ENCODE data around the gene ZDHHC11B.

Gene ZDHHC11B

GRCh38 chr5:673161-673830 is 111.2 kb downstream of the ZDHHC11B start:
- DNase-seq (ENCODE audit: low spot score), result no peak
- no peak for TF ChIP-seq CTCF (IDR thresholded peaks at IDR 0.05; ENCODE audit: extremely low read depth, missing control alignments)

- TF ChIP-seq CTCF (IDR thresholded peaks at IDR 0.05; ENCODE audit: extremely low read depth, missing control alignments), result no peak
- no peak for DNase-seq (ENCODE audit: low spot score)
Measured at GRCh38 chr5:672329-673160, 112.0 kb downstream of the ZDHHC11B start.

GRCh38 chr5:671459-672328 is 112.8 kb downstream of the ZDHHC11B start:
- peak; percentile 82 for TF ChIP-seq CTCF (IDR thresholded peaks at IDR 0.05; ENCODE audit: extremely low read depth, missing control alignments)
- DNase-seq (ENCODE audit: low spot score), result peak; percentile 87

GRCh38 chr5:670396-671270 is 113.9 kb downstream of the ZDHHC11B start:
- no peak for TF ChIP-seq CTCF (IDR thresholded peaks at IDR 0.05; ENCODE audit: extremely low read depth, missing control alignments)
- DNase-seq (ENCODE audit: low spot score), result no peak

- no peak for TF ChIP-seq CTCF (IDR thresholded peaks at IDR 0.05; ENCODE audit: extremely low read depth, missing control alignments)
- no peak for DNase-seq (ENCODE audit: low spot score)
Measured at GRCh38 chr5:669842-670395, 114.6 kb downstream of the ZDHHC11B start.

GRCh38 chr5:669111-669841 is 115.3 kb downstream of the ZDHHC11B start:
- peak; percentile 47 for TF ChIP-seq CTCF (IDR thresholded peaks at IDR 0.05; ENCODE audit: extremely low read depth, missing control alignments)
- peak; percentile 68 for DNase-seq (ENCODE audit: low spot score)
